Erythroblast (primary cell): ENCODE measurements around the gene AMPH.

Experiments
- DNase-seq, 2 experiments: peaks; one replicate each; lab custom pipeline; 2025; lab: John Stamatoyannopoulos, UW
- GATA1 ChIP-seq: IDR thresholded peaks from 2 replicates; pipeline ENCODE4 v1.6.1; 2011; ENCODE audit warnings: low read depth, mild to moderate bottlenecking, control low read depth, low read length, moderate library complexity
- POLR2A ChIP-seq: IDR thresholded peaks from 2 replicates; pipeline ENCODE4 v1.6.1; 2011; ENCODE audit warnings: mild to moderate bottlenecking, low read length

AMPH gene

GRCh38 chr7:38630720-38631673 lies at the start of gene AMPH:
TSS of gene AMPH (minus strand) at chr7:38631373. CDS start at chr7:38631351, 22 bp downstream.
- TF ChIP-seq GATA1 (no peak), POLR2A (no peak)
- no peak for DNase-seq

- TF ChIP-seq POLR2A: no peak
- no peak for TF ChIP-seq GATA1
- no peak for DNase-seq
Observed at GRCh38 chr7:38679419-38679818, 48.2 kb upstream of the AMPH start.

DNA sequence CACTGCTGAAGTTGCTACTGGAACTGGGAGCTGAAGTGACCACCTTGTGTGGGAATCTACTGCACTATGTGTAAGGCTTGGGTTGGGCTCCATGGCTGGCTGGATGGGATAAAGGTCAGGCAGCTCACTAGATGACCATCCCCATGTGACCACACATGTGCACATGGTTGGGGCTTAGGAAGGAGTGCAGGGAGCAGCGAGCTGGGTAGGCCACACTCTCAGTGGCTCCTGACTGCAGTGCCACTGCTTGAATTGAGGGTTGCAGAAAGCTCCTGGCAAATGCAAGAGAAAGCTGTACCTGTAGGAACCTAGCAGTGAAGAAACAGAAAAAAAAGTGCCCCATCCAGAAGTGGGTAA lies 47.5 kb upstream of the AMPH start:
- TF ChIP-seq POLR2A (no peak), GATA1 (no peak)
- DNase-seq: no peak

- TF ChIP-seq GATA1 (no peak), POLR2A (no peak)
- DNase-seq: no peak
Observed at GRCh38 chr7:38677981-38678697, 47.0 kb upstream of the AMPH start.

DNA sequence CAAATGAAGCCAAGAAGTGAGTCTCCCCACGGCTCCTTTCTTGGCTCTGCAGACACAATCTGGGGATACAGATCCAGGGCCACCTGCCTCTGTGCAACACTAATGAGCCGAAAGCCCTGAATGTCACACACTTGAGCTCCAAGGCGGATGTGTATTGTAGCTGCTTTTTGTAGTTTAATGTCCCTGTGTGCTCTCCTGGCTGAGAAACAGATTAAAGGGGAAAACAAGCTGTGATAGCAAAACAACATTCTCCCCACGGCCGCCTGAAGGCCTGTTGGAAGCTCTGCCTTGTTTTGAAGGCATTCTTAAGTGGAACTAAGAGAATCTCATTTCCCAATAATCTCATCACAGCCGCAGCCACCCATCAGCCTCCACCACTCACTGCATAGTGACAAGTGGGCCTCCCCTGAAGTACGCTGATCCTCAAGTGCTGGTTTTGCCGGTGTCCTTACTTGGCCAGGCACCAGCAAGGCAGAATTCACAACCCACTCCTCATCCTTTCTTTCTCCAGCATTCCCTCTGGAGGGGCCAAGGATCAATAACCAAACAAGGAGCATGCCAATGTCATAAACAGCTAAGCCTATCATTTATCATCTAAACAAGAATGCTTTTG lies 44.4 kb upstream of the AMPH start:
- no peak for TF ChIP-seq POLR2A
- no peak for TF ChIP-seq GATA1
- no peak for DNase-seq

DNA sequence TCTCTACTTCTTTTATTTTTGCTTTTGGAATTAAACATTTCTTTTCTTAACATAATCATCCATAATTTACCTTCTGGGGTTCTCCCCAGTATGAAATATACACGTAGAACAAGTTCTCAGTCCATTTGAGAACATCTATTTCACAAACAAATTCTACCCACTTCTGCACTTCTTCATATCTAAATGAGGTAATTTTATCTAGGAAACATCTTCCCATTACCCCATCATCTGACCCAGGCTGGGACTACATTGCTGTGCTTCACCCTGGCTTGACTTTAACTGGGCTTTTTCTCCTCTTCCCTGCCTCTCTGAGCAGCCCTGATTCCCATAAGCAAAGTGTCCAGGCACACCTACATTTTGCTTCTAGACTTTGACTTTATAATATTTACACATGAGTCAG lies 43.3 kb upstream of the AMPH start:
- no peak for DNase-seq
- no peak for TF ChIP-seq GATA1
- no peak for TF ChIP-seq POLR2A

- TF ChIP-seq GATA1 (no peak), POLR2A (no peak)
- no peak for DNase-seq
Observed at GRCh38 chr7:38673795-38674194, 42.6 kb upstream of the AMPH start.

GRCh38 chr7:38671911-38672905 lies 41.0 kb upstream of the AMPH start:
- DNase-seq: no peak

DNA sequence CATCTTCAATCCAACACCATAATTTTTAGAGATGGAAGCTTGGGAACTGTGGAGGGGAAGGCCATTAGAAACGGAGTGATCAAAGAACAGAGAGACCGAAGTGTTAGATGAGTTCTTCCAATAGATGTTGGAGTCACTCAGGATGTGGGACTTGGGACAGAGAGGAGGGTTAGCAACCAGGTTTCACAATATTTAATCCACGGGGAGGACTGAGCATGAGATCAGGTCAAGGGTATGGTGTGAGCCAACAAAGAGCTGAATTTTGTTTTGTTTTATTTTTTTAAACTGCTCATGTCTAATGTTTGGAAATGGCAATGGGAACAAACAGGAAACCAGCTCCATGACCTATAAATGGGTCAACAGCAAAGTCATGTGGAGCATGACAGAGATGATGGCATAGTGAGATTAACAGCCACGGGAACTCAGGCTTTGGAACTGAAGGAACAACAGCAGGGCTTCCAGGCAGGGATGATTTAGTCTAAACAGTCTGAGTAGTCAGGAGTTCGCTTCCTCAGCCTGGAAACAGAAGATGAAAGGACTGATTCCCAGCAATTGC lies 38.9 kb upstream of the AMPH start:
- TF ChIP-seq GATA1: no peak
- TF ChIP-seq POLR2A: no peak
- no peak for DNase-seq

More at GRCh38 chr7:38671911-38672905, 41.0 kb upstream of the AMPH start:
- TF ChIP-seq GATA1: no peak

GRCh38 chr7:38664972-38665371 lies 33.8 kb upstream of the AMPH start:
- no peak for DNase-seq
- TF ChIP-seq POLR2A (no peak), GATA1 (no peak)

DNA sequence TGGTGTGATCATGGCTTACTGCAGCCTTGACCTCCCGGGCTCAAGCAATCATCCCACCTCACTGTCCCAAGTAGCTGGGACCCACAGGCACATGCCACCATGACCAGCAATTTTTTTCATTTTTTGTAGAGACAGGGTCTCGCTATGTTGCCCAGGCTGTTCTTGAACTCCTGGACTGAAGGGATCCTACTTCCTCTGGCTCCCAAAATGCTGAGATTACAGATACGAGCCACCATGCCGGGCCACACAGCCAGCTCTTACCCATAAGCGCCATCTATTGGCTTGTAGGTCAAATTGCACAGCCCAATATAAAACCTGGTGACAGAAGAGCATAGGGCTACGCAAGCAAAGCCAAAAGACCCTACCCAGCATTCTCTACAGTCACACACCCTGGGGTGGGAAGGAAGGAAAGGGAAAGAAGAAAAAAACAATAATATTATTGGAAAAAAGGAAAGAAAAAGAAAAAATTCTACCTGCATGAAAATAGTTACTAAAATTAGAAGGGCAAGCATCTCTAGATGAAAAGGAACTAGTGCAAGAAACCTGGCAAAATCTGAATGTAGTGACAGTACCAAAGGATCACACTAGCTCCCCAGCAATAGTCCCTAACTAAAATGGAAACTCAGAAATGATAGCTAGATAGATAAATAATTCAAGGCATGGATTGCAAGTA lies 29.4 kb upstream of the AMPH start:
- peak; percentile 22 to 45 for DNase-seq

GRCh38 chr7:38659931-38660330 lies 28.8 kb upstream of the AMPH start:
- no peak for TF ChIP-seq POLR2A
- no peak for TF ChIP-seq GATA1

More for the DNA sequence above, 29.4 kb upstream of the AMPH start:
- TF ChIP-seq POLR2A: no peak

DNA sequence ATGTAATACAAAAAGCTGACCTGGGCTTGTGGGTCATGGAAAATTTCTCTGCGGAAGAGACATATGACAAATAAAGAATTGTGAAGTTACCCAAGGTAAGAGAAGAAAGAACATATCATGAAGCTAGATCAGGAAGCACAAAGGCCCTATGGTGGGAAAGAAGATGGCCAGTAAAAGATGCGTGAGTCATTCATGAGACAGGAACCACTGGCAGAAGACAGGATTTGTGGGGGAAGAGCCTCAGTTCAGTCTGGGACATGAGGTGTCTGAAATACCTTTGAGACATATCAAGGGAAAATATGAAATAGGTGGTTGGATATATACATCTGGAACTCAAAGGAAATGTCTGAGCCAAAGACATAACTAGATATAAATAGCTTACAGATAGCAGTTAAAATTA lies 27.7 kb upstream of the AMPH start:
- no peak for TF ChIP-seq GATA1
- no peak for TF ChIP-seq POLR2A
- DNase-seq: no peak

More at GRCh38 chr7:38659931-38660330, 28.8 kb upstream of the AMPH start:
- DNase-seq: no peak

GRCh38 chr7:38656968-38657367 lies 25.8 kb upstream of the AMPH start:
- TF ChIP-seq POLR2A: no peak
- no peak for TF ChIP-seq GATA1
- no peak for DNase-seq
